Skeletal muscle tissue (tissue), 4 donors: ENCODE measurements around the gene CANT1. TPM values are rescaled to one million over a fixed set of nuclear protein-coding genes. Genes with fewer than 3 reads are reported as not detected.

Source experiments
- H3K27ac ChIP-seq: one replicate; pipeline ENCODE4 v1.7.0; 2013; ENCODE audit warnings: mild to moderate bottlenecking, low read depth, low read length, inconsistent platforms
- H3K27me3 ChIP-seq, 3 donors: one replicate each; pipeline ENCODE4 v1.7.0; 2013; ENCODE audit warnings: low read length in 3 of 3; ENCODE audit not compliant: control insufficient read depth in 3 of 3, insufficient read depth in 3 of 3
- H3K36me3 ChIP-seq, 3 donors: one replicate each; pipeline ENCODE4 v1.7.0; 2013; ENCODE audit warnings: low read length in 3 of 3; ENCODE audit not compliant: control insufficient read depth in 3 of 3, insufficient read depth in 3 of 3
- H3K4me1 ChIP-seq, 3 donors: one replicate each; pipeline ENCODE4 v1.7.0; 2013; ENCODE audit warnings: low read length in 3 of 3, mild to moderate bottlenecking in 3 of 3; ENCODE audit not compliant: control insufficient read depth in 3 of 3, insufficient read depth in 3 of 3
- H3K4me3 ChIP-seq, 3 donors: one replicate each; pipeline ENCODE4 v1.7.0; 2013; ENCODE audit warnings: low read length in 3 of 3
- H3K9ac ChIP-seq, 3 donors: one replicate each; pipeline ENCODE4 v1.7.0; 2013; ENCODE audit warnings: low read length in 3 of 3, mild to moderate bottlenecking in 3 of 3, moderate library complexity in 2 of 3, low read depth in 1 of 3
- H3K9me3 ChIP-seq, 3 donors: one replicate each; pipeline ENCODE4 v1.7.0; 2013; ENCODE audit warnings: low read length in 3 of 3; ENCODE audit not compliant: control insufficient read depth in 3 of 3
- total RNA-seq: library from RNA; depleted of rRNA; stranded (reverse); fragments of >200 nt; gene quantifications from one replicate; pipeline ENCODE4 v1.2.3, GENCODE V29; 2014
- donor health status: Osteomylitis.

The CANT1 gene
- total RNA-seq, 1 donor from 2014 or later = 21.9 TPM

DNA sequence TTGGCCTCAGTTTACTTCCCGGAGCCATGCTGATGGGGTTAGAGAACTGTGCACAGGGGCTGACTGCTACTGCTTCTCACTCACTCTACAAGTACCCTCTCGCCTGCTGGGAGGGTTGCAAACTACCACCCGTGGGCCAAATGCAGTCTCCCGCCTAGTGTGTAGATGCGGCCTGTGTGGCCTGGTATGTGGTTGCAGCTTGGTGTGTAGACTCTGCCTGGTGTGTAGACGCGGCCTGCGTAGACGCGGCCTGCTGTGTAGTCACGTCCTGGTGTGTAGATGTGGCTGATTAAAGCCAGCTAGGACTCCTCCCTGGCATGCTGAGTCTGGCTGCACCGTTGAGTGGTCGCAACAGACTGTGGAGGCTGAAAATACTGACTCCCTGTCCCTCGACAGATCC, 7.3 kb downstream of the CANT1 start:
- Histone ChIP-seq H3K27me3 (no peaks in the 10 kb centered on the region), H3K9ac (no peak overlapping the region), H3K4me3 (no peak overlapping the region), H3K36me3 (peaks cover 0 to 5% (median 3%) of the 10 kb centered on the region in 3 donors), H3K4me1 (peaks cover 9 to 31% (median 25%) of the 10 kb centered on the region in 3 donors), H3K9me3 (no peaks in the 10 kb centered on the region), H3K27ac (no peak overlapping the region)

DNA sequence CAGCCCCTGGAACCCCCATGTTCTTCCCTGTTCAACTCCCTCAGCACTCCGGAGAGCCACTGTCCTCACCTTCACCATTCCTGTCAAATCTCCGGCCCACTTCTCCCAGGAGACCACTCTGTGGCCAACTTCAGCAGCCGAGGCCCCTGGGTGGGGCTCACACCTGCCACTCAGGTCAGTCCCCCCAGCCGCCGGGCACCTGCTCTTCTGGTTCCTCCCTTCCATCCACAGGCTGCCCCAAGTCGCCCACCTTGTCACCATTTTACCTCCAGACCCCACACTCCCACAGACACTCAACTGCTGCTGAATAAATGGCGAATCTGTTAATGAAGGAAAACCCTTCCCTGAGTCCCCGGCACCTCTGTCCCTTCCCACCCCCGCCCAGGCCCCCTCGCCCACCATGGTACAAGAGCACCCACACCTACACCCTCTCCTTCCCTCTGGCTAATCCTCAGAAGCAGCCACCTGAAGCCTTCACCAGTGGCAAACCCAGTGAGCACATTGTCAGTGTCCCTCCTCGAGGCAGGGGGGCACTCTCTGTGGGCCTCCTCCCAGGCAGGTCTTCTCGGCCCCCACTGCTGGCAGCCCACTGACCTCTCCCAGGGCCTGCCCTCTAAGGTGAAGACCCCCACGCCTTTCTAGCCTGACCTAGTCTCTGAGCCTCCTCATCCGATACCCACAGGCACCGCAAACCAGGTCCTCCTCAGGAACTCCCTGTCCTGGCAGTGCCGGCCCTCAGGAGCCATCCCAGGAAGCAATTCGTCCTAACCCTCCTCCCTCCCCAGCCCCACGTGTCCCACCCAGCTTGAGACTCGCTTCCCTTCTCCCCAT, 8.2 kb downstream of the CANT1 start:
- Histone ChIP-seq H3K27me3 (no peaks in the 10 kb centered on the region), H3K36me3 (peaks cover 7 to 13% (median 7%) of the 10 kb centered on the region in 3 donors), H3K9me3 (no peaks in the 10 kb centered on the region), H3K4me3 (no peak overlapping the region), H3K4me1 (peaks cover 16 to 30% (median 25%) of the 10 kb centered on the region in 3 donors), H3K27ac (no peak overlapping the region), H3K9ac (no peak overlapping the region)

DNA sequence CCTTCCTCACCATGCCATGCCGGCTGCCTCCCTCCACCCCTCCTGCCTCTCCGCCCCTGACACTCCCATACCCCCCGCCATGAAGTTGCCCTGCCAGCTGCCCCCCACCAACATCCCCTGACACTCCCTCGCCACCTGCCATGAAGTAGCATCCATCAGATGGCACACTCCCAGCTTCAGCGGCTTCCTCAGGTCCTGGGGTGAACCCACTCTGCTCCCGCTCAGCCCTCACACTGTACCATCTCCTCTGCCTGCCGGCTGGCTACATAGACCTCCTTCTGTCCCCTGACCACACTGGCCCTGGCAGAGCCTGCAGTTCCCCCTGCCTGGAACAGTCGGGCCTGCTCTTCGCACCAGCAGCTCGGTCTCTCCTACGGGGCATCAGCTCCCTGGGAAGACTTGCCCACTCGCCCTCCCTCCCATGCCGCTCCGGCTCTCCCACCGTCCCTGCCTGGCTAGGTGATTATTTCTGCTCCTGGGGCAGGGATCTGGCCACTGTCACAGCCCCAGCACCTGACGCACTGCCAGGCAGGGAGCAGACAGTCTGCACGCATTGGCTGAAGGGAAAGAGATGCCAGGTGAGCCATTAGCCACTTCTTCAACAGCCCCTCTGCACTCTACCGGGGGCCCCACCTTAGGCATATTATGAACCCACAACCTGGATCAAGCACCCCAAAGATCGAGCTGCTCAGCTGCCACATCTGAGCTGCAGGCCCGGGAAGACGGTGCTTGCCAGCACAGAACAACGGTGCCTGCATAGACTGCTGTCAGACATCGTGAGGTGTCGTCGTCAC, 9.0 kb downstream of the CANT1 start:
- H3K9me3 ChIP-seq = no peaks in the 10 kb centered on the region
- peaks cover 14 to 15% (median 14%) of the 10 kb centered on the region in 3 donors for H3K36me3 ChIP-seq
- H3K27ac ChIP-seq = no peak overlapping the region
- no peaks in the 10 kb centered on the region for H3K27me3 ChIP-seq
- no peak overlapping the region for H3K4me3 ChIP-seq
- H3K4me1 ChIP-seq = peaks cover 24 to 30% (median 29%) of the 10 kb centered on the region in 3 donors
- no peak overlapping the region for H3K9ac ChIP-seq

- Histone ChIP-seq H3K36me3 (peaks cover 14 to 16% (median 15%) of the 10 kb centered on the region in 3 donors), H3K9ac (no peak overlapping the region), H3K4me1 (peaks cover 25 to 28% (median 25%) of the 10 kb centered on the region in 3 donors), H3K4me3 (no peak overlapping the region), H3K27ac (no peak overlapping the region), H3K9me3 (no peaks in the 10 kb centered on the region), H3K27me3 (no peaks in the 10 kb centered on the region)
Observed at GRCh38 chr17:78999947-79000395, 9.6 kb downstream of the CANT1 start.

DNA sequence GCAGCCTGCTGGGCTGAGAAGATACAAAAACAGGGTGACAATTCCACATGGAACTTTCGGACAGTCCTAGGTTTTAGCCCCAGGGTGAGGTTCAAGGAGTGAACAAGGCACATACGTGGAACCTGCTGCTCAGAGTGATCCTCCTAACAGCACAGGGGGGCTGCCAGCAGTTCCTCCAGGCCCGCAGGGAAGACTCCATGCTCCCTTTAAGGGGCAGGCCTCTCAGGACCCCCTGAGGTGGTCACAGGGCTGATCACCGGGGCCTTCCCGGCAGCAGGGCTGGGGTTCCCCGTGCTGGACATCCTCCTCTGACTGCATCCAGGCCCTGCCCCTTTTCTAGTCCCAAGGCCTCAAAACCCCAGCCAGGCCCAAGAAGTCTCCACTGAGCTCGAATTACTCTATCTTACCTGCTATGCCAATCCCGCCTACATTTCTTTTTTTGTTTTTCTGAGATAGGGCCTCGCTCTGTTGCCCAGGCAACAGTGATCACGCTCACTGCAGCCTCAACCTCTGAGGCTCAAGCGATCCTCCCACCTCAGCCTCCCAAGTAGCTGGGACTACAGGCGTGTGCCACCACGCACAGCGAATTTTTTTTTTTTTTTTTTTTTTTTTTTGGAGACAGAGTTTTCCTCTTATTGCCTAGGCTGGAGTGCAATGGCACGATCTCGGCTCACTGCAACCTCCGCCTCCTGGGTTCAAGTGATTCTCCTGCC, 10.4 kb downstream of the CANT1 start:
- Histone ChIP-seq H3K27ac (no peak overlapping the region), H3K9ac (peak overlapping the region in 1 of 3 donors; percentile 8), H3K36me3 (peaks cover 17 to 18% (median 18%) of the 10 kb centered on the region in 3 donors), H3K27me3 (no peaks in the 10 kb centered on the region), H3K4me3 (no peak overlapping the region), H3K9me3 (no peaks in the 10 kb centered on the region), H3K4me1 (peaks cover 25 to 28% (median 25%) of the 10 kb centered on the region in 3 donors)

DNA sequence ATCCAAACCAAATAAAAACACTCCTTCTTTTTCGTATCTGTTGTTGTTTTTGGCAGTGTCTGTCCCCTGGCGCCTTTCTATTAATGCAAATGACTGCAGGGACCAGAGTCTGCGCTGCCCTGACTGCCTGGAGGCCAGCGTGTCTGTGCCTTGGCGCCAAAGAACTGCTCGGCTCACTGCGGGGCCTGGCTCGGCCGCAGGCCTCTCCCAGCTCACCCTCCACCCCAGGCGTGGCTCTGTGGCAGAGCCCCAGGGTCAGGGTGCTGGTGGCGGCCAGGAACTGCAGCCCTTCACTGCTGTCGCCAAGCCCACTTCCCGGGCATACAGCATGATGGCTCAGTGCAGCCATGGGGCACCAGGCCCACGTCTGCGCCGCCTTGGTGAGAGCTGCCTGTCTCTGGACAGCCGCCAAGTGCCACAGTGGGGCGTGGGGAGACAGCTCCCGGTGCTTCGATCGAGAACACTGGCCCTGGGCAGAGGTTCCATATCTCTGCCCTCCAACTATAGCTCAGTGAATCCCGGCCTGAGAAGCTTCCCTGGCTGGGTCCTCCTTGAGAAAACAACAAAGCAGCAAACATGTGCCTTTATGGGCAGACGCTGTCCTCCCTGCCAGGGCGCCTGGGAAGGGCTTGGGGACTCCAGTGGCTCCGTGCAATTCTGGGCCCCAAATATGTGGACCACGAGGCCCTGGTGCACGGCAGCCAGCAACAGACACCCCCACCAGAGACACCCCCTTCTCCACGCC, 11.1 kb downstream of the CANT1 start:
- peaks cover 25 to 28% (median 25%) of the 10 kb centered on the region in 3 donors for H3K4me1 ChIP-seq
- peaks cover 23 to 26% (median 24%) of the 10 kb centered on the region in 3 donors for H3K36me3 ChIP-seq

DNA sequence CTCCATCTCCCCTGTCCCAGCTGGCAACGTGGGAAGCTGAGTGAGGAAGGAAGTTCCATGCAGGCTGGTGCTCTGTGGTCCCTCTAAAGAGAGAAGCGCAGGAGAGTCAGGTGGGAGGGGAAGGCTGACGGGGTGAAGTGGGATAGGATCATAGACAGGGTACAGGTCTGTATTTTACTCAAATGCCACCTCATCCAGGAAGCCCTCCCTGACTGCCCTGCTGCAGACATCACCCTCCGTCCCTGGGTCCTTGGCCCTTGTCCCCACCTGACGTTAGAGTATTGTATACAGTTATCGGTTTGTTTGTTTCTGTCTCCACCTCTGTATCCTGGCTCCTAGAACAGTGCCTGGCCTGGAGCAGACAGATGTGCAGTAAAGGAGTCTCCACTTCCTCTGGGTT, 11.7 kb downstream of the CANT1 start:
- no peaks in the 10 kb centered on the region for H3K27me3 ChIP-seq
- H3K4me1 ChIP-seq = peaks cover 25 to 28% (median 25%) of the 10 kb centered on the region in 3 donors
- H3K9ac ChIP-seq = no peak overlapping the region
- H3K27ac ChIP-seq = no peak overlapping the region
- H3K36me3 ChIP-seq = peaks cover 27% of the 10 kb centered on the region in 3 donors
- H3K4me3 ChIP-seq = no peak overlapping the region
- H3K9me3 ChIP-seq = no peaks in the 10 kb centered on the region

More for the DNA sequence above, 11.1 kb downstream of the CANT1 start:
- Histone ChIP-seq H3K27me3 (no peaks in the 10 kb centered on the region), H3K4me3 (no peak overlapping the region), H3K27ac (no peak overlapping the region), H3K9ac (peak overlapping the region in 1 of 3 donors; percentile 16), H3K9me3 (no peaks in the 10 kb centered on the region)

DNA sequence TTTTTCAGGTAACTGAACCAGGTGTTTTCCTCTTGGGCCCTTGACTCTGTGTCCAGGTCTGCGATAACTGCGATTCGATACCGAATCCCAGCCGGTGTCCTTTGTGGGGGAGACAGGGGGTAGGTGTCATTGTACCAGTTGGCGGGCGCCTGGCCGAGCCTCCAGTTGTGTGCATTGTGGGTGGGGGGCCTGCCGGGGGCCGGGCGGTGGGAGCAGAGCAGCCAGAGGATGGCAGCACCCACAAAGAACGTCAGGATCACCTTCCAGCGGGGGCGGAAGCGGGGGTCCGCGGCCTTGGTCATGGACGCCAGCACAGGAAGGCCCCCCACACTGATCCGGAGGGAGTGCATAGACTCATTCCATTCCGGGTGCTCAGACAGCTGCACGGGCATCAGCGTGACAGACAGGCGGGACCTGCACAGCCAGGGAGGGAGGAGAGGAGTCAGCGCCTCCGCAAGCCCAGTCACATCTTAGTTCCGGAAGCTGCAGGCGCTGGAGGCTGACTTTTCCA, 12.3 kb downstream of the CANT1 start:
- Histone ChIP-seq H3K4me3 (no peak overlapping the region), H3K36me3 (peaks cover 27 to 32% (median 31%) of the 10 kb centered on the region in 3 donors), H3K27ac (no peak overlapping the region), H3K4me1 (peaks cover 22 to 28% (median 25%) of the 10 kb centered on the region in 3 donors), H3K9ac (no peak overlapping the region), H3K27me3 (no peaks in the 10 kb centered on the region), H3K9me3 (no peaks in the 10 kb centered on the region)

DNA sequence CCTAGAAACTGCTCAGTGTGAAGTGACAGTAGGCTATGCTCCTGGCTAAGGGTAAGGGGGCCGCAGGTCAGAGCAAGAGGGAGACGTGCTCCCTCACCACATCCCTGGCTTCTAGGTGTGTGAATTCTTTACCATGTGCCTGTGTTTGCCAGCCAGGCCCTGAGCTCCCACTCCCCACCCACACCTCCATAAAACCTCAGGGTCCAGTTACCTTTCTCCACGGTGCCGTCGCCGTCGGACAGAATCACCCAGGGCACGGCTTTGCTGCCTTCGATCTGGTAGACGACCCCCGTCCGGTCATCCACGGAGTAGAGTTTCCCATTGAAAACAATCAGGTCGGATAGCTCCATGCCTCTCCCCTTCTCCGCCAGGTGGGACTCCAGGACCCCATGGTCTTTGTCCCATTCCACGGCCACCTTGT, 12.8 kb downstream of the CANT1 start:
- Histone ChIP-seq H3K27me3 (no peaks in the 10 kb centered on the region), H3K36me3 (peaks cover 29 to 35% (median 34%) of the 10 kb centered on the region in 3 donors)

More for the DNA sequence above, 12.8 kb downstream of the CANT1 start:
- peaks cover 22 to 28% (median 25%) of the 10 kb centered on the region in 3 donors for H3K4me1 ChIP-seq
- H3K9ac ChIP-seq = no peak overlapping the region
- no peak overlapping the region for H3K27ac ChIP-seq
- H3K9me3 ChIP-seq = no peaks in the 10 kb centered on the region
- H3K4me3 ChIP-seq = no peak overlapping the region
